ENCODE measurements around the gene TMEM63C.

The TMEM63C gene

DNA sequence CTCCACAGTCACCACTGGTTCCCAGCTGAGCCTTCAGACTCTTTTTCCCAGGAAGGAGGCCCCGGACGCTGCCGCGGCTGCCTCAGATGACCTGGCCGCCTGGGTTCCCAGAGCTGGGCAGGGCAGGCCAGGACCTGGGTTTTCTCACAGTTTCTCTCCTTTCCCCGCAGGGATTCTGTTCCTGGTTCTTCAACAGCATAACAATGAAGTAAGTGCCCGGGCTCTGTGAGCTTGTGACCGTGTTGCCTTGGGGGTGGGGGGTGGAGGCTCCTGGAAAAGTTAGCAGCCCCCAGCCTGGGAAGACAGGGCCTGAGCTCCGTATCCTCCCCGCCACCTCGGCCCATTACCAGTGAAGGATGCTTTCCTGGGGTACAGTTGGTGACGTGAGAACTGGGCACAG, 43.7 kb downstream of the TMEM63C start:
- DNase-seq = no peak

DNA sequence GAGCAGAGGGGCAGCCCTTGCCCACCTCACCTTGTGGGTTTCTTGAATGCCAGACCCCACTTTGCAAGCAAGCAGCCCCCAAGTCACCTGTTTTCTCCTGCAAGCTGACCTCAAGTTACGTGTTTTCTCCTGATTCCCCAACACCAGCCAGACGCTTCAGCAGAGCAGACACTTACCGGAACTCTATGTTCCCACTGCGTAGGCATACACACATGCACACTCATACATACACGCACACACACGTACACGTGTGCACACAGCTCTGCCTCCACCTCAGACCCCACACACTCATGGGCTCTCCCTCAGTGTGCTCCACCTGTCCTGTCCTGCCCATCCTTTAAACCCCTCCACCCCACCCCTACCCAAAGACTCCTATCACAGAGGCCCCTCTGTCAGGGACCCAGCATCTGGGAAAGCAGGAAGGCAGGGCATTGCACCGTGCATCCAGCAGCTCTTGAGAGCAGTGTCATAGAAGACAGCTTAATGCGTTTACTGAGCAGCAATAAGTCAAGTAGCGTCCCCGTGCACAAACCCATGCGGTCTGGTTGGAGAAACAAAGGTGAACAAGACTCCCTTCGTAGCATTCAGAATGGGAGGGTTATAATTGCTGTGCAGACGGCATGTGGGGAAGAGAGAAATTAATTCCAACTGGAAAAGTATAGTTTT, 44.4 kb downstream of the TMEM63C start:
- no peak for DNase-seq

DNA sequence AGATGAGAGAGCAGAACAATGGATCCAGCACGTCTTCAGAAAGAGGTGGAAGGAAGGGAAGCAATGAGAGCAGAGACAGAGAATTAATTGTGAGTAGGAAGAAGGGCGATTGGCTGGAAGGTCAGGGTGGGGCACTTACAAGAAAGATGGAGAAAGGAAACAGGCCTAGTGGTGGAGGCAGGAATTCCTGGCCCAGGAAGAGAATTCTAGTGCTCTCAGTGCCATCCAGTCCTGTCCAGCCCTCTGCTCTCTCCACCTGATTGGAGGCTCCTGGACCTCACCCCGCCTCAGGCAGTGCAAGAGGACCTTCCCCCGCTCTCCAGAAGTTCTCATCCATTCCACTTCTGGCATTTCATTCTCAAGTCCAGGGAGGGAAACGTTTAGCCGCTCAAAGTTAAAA, 46.5 kb downstream of the TMEM63C start:
- DNase-seq = no peak

DNA sequence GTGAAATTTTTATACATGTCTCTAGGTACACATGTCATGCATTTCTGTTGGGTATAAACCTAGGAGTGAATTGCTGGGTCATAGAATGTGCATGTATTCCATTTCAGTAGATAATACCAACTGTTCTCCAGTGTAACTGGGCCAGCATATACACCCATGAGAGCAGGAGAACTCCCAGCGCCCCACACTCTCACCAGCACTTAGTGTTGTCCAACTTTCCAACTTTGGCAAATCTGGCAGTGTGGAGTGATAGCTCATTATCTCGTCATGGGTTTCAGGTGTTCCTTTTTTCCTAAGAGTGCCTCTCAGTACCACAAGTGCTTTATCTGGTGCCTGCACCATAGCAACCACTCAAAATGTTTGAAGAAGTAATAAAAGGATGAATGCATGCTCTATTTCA, 49.3 kb downstream of the TMEM63C start:
- DNase-seq = no peak

DNA sequence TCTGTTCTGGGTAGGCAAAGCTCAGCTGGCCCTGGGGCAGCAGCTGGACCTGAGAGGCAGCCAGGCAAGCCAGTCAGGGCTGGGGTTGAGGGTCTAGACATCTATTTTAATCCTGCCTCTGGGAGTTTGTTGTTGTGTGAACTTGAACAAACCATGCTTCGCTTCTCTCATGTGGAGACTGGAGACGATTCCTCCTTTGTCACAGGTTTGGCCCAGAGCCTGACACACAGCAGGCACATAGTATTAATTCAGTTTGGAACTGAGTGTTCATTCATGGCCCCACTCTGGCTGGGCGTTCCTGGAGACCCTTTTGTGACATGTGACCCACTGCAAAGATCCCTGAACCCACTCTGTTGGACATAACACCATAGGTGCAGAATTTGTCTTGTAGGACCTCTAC, 50.1 kb downstream of the TMEM63C start:
- no peak for DNase-seq

DNA sequence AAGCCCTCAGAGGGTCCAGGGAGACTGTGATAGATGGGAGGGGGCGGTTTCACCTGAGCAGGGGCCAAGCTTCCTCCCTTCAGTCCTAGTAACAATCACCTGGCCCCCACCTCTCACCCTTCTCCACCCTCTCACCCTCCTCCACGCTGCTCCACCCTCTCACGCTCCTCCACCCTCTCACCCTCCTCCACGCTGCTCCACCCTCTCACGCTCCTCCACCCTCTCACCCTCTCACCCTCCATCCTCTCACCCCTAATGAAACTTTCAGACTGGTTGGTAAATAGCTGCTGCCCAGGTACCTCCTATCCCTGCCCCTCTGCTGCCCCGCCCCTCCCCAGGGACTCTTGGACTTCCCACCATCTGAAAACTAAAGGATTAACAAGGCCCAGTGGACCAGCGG, 55.2 kb downstream of the TMEM63C start:
- no peak for DNase-seq

DNA sequence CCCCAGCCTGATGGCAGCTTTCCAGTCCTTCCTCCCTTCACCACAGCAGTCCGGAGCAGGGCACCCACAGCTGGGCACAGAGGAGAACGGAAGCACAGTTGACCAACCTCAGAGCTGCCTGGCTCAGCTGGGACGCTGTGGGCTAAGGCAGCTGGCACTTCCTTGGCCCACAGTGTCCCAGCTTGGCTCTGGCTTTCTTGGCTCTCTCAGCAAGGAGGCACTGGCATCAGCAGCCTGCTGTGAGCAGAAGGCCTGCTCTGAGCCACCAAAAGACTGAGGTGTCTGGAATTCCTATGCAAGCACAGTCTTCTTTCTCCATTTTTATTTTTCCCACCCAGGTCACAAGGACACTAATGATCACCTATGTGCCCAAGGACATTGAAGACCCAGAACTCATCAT, 56.8 kb downstream of the TMEM63C start:
- DNase-seq = peak; percentile 9 to 18

DNA sequence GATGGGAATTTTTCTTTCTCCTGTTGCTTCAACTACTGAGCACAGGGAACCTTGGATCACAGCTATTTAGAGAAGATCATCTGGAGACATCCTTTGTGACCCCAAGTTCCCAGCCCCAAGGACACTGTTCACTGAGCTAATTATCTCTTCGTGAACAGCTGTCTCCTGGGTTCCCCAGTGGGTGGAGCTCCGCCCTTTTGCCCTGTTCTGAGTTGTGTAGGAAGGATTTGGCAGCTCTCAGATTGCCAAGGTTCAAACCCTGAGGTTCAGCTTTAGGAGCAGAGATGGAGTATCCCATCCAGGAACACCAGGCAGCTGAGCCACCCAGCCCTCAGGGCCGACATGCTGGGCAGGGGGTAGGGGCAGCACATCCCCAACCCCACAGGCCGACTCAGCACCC, 57.4 kb downstream of the TMEM63C start:
- DNase-seq = no peak

DNA sequence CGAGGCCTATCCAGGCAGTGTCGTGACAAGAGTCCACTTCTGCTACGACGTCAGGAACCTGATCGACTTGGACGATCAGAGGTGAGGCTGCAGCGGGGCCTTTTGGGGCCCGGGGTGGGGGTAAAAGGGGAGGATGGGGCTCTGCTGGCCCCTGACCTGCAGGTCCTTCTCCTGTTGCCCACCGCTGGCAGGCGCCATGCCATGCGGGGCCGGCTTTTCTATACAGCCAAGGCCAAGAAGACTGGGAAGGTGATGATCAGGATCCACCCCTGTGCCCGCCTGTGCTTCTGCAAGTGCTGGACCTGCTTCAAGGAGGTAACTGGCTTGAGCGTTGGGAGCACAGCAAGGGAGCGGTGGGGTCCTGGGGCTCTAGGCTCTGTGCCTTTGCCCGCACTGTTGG, 57.8 kb downstream of the TMEM63C start:
- DNase-seq = no peak

DNA sequence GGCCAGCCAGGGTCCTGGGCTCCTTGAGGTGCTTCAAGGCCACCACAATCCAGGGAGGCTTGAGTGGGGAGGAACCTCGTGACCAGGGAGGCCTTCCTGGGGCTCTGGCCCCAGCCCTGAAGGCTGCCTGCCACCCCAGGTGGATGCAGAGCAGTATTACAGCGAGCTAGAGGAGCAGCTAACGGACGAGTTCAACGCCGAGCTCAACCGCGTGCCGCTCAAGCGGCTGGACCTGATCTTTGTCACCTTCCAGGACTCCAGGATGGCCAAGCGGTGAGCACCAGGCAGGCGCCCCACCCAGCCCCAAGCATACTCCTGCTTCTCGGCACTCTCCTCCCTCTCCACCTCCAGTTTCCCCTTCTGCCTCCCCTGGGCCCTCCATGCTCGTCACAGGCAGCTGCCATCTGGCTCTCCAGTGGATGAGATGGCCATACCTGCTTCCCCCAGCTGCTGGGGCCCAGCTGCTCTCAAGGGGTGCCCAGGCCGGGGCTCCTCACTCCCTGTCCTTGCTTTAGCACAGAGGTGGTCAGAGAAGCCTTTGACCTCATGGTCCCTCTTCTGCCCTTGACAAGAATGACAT, 58.8 kb downstream of the TMEM63C start:
- DNase-seq = no peak

DNA sequence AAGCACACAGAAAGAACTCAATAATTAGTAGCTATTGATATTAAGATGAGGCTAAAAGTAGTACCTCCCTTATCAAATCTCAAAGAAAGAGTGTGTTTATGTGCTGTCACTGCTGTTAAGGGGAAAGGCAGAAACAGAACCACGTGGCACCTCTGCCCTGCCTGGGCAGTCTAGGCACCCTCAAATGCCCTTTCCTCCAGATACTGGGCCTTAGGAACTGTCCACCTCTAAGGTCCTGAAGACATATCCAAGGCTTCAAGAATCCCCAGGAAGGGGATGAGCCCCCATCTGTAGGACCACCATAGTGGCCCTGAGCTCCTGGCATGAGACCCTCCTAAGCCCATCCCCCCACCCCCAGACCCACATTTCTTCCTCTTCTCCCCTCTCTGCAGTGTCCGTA, 60.4 kb downstream of the TMEM63C start:
- no peak for DNase-seq

DNA sequence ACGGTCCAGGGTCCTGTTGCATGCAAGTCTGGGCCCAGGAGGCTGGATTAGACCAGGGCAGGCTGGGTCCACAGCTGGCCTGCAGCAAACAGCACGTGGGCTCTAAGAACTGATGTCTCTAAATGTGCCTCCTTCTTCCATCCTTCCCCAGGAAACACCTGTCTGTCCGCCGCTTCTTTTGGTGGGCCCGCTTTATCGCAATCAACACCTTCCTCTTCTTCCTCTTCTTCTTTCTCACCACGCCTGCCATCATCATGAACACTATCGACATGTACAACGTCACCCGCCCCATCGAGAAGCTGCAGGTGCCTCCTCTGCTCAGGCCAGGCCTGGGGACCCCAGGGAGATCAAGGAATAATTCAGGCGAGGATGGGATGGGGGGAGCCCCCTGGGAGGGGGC, 61.2 kb downstream of the TMEM63C start:
- no peak for DNase-seq

DNA sequence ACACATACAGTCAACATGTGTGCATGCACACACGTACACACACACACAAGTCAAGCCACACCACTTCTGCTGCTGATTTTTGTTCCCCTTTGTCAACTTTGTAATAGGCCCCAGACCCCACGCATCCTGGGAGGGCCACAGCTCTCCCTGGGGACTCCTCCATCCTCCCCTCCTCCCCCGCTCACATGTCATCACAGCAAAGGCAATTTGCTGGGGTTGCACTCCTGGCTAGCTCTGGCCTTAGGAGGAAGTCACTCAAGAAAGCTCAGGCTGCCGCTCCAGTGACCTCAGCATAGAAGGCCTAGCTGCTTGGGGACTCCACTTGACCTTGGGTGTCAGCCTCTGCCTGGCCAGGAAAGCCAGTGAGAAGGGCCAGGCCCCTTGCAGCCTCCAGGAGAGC, 62.3 kb downstream of the TMEM63C start:
- DNase-seq = no peak

DNA sequence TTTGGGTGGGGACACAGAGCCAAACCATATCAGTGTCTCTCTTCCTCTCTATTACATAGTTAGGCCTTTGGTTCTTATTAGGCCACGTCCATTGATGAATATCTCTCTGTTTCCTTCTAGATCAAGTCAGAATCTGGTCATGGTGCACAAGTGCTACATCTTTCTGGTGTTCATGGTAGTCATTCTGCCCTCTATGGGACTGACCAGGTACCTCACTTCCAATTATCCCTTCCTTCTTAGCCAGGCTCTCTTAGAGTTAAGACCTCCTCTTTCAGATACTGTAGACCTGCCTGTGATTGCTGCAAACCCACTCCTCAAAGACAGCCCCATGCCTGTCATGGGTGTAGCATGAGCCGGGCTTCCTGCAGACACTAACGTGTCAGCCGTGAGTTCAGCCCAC, 64.2 kb downstream of the TMEM63C start:
- DNase-seq = no peak

DNA sequence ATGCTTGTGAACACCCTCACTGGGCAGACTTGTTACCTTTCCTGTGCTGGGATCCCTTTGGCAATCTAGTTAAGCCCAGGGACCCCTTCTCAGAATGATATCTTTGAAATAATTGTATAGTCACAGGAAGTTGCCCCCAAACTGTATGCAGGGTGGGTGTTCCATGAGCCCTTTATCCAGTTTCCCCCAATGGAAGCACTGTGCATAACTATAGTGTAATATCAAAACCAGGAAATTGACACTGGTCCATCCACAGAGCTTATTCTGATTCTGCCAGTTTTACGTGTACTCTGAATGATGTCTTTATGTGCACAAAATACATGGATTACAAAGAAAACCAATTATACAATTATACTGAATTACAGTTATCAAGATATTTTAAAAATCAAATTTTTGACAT, 65.2 kb downstream of the TMEM63C start:
- DNase-seq = no peak

DNA sequence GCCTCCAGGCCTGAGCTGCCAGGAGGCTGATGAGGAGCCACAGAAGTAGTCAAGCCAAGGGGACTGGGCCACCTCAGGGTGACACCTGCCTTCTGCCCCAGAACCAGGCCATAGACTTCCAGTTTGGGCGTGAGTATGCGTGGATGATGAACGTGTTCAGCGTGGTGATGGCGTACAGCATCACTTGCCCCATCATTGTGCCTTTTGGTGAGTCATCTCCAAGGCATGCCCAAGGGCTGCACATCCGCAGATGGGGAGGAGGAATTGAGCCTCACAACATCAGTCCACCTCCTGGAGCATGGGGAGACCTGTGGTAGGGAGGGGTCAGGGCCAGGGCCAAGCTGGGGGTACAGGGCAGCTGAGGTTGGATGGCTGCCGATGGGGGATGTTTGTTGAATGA, 67.1 kb downstream of the TMEM63C start:
- DNase-seq = no peak

DNA sequence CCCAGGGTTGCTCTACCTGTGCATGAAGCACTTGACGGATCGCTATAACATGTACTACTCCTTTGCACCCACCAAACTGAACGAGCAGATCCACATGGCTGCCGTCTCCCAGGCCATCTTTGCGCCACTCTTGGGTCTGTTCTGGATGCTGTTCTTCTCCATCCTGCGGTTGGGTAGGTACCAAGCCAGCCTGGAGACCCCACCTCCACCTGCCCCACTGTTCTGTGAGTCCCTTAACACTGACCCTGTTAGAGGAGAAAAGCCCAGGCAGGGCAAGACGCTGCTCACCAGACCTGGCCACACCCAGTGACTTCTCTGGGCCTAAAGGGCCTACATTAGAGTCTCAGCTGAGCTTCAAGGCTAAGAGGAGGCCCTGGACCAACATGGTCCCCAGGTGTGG, 67.7 kb downstream of the TMEM63C start:
- DNase-seq = no peak

DNA sequence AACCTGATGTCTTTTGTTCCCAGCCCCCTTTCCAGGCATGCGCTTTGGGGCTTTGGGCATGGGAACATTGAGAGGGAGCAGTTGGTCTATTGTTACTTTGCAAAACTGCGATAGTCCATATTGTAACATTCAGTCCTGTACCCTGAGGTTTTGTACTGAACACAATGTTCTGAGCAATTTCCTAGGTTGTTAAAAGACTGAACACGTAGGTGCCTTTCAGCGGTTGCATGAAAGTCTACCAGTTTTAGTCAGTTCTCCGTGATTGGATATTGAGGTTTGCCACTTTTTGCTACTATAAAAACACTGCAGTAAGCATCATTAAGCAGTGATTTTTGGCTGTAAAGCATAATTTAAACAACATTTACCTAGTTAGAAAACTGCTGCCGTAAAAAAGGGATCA, 69.3 kb downstream of the TMEM63C start:
- DNase-seq = no peak

DNA sequence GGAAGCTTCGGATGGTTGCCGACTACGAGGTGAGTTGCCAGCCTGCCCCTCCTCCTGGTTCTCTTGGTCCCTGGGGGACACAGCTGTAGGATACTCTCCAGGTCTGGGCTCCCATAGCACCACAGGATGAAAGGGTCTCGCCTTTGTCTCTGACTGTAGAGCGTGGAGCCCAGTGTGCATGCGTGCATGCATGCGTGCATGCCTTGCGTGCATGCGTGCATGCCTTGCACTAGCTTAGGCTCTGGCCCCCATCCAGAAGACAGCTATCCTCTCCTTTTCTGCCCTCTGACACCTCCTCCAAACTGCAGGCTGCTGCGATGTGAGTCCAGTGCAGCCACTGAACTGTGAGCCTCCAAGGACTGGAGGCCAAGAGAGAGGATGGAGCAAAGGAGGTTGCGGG, 70.3 kb downstream of the TMEM63C start:
- DNase-seq = no peak

DNA sequence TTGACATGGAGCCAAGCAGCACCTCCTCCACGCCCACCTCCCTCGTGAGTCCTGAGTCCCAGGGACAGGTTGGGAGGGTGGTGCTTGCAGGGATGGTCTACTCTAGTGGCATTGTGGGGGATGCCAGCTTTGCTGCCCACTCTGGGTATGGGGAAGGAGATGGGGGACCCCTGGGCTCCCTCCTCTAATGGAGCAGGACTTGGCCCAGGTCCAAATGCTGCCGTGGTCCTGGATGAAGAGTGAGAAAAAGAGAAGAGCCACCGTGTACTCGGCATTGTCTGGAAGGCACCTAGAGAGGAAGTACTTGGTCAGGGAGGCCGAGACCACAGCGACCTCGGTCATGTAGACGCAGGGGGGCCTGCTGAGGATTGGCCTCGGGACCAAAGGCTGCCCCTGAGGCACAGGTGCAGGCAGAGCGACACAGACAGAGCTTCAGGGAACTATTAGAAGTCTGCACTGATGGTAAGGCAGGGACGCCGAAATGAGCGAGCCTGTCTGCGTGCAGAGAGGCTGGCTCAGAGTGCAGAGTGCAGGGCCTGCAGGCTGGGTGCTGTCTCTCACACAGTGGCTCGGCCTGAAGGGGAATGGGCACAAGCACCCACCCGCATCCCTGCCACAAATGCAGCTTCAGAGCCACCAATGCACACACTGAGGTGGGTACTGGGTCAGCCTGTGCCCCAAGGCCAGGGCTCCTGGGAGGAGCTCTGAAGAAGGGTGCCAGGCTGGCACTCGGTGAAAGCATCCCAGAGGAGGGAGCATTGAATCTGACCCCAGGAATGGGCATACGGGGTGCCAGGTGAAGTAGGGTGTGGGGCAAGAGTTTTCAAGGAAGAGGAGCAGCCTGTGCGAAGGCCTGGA, 72.0 kb downstream of the TMEM63C start:
- no peak for DNase-seq

DNA sequence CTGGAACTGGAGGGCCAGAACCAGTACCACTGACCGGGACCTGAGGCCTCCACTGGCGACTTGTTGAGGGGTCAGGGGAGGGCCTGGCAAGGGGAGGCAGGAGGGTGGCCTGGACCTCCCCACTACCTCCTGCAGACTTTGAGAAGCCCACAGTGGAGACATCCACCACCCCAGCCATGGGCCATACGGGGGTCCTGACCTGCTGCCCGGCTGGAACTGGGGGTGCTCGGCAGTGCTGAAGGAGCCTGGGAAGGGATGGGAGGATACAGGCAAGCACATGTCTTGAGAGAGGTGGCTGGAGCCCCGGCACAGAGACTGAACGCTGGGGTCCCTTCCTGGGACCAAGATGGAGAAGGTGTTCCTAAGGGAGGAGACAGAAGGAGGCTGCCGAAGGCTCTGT, 75.1 kb downstream of the TMEM63C start:
- DNase-seq = no peak

DNA sequence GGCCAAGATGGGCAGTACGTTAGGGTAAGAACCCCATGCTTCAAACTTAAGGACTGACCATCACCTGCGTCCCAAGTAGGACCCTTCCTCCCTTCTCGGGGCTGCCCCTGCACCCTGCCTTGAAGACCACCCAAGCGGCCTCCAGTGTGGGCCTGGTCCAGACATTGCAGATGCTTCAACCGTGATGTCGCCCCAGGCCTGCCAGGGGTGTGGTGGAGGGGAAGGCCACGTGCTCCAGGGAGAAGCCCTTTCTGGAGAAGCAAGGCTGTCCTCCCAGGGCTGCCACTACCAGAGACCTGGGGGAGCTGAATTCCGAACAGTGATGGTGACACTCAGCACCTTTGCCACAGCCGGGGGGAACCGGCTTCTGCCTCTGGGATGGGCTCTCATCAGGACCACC, 76.1 kb downstream of the TMEM63C start:
- no peak for DNase-seq

DNA sequence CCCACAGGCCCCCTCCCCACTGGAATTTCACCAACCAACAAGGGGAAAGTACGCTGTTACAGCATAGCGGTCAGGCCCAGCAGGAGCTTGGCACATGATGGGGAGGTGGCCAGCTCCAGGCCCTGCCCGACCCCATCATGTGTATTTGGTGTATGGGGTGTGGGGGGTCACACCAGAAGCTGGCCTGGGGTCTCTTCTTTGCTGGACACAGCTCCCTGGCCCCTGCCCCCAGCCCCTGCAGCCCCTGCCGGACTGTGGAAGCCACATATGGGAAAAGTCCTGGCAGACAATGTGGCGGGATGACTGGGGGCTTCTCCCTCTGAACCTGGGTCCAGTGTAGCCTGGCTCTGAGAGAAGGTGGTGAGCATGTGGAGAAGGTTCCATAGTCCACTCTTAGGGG, 77.0 kb downstream of the TMEM63C start:
- DNase-seq = no peak

DNA sequence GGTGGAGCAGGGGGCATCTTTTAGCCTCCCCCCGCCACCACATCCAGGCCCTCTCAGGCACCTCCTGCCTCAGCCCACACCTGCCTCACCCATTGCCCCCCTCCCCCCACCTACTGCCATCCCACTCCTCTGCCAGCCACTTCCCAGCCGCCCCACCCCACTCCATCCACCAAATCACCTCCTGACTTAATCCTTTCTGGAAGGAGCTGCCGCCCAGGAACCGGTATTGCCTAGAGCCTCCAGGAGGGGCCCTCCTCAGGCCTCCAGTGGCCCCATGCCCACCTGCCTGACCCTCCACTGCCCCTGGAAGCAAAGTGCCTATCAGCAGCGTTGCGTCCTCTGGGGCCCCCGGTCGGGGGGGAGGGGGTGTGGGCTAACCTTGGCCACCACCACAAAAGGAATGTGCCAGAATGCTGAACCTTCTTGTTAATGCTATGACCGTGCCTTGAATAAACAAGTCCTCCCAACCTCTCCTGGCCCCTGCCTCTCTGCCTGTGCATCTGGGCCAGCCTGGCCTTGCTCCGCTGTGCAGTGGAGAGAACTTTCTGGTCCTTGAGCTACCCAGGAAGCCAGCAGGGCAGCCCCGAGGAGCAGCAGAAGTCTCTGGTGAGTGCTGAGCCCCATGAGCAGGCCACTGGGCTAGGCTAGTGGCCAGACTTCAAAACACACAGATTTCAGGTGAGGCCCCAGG, 77.6 kb downstream of the TMEM63C start:
- DNase-seq = no peak
